ENCODE measurements around the gene PDE3B. TPM values are rescaled to one million over a fixed set of nuclear protein-coding genes. Genes with fewer than 3 reads are reported as not detected.
"Not testable (repeated sequence)": the region's sequence is repeated elsewhere in the genome, so short reads cannot be mapped to it uniquely, and the experiment has no call there.

Gene PDE3B
- total RNA-seq, 1 donor: 0.36 TPM

- no peak overlapping the region for H3K27ac ChIP-seq (ENCODE audit: low read depth, low read length)
- TF ChIP-seq CTCF (IDR thresholded peaks at IDR 0.05; ENCODE audit: extremely low read depth, low read depth, low read length): no peak
- H2AFZ ChIP-seq (ENCODE audit: low read length): no peak overlapping the region
- DNase-seq (ENCODE audit: insufficient read length, low spot score, missing footprints): no peak
- H3K27me3 ChIP-seq (ENCODE audit: insufficient read depth, low read length): no peaks in the 10 kb centered on the region
- no peaks in the 10 kb centered on the region for H3K79me2 ChIP-seq (ENCODE audit: insufficient read depth, low read length)
- H3K36me3 ChIP-seq (ENCODE audit: insufficient read depth, low read length): no peaks in the 10 kb centered on the region
- no peak overlapping the region for H3K4me2 ChIP-seq (ENCODE audit: insufficient read depth, low read length)
- no peaks in the 10 kb centered on the region for H3K9me3 ChIP-seq (ENCODE audit: low read depth, low read length)
- no peaks in the 10 kb centered on the region for H4K20me1 ChIP-seq (ENCODE audit: insufficient read depth, low read length)
- H3K4me1 ChIP-seq (ENCODE audit: insufficient read depth, low read length): no peaks in the 10 kb centered on the region
- no peak overlapping the region for H3K4me3 ChIP-seq (ENCODE audit: insufficient read depth, low read length)
Observed at GRCh38 chr11:14741195-14741594, 97.6 kb downstream of the PDE3B start.

GRCh38 chr11:14742849-14743559 is 99.4 kb downstream of the PDE3B start:
- no peaks in the 10 kb centered on the region for H3K79me2 ChIP-seq (ENCODE audit: insufficient read depth, low read length)
- no peak overlapping the region for H3K4me3 ChIP-seq (ENCODE audit: insufficient read depth, low read length)
- DNase-seq (ENCODE audit: insufficient read length, low spot score, missing footprints): no peak
- no peaks in the 10 kb centered on the region for H3K27me3 ChIP-seq (ENCODE audit: insufficient read depth, low read length)
- no peak overlapping the region for H3K27ac ChIP-seq (ENCODE audit: low read depth, low read length)
- H3K4me2 ChIP-seq (ENCODE audit: insufficient read depth, low read length): no peak overlapping the region
- H3K36me3 ChIP-seq (ENCODE audit: insufficient read depth, low read length): no peaks in the 10 kb centered on the region
- H3K9me3 ChIP-seq (ENCODE audit: low read depth, low read length): no peaks in the 10 kb centered on the region
- H2AFZ ChIP-seq (ENCODE audit: low read length): no peak overlapping the region
- no peak for TF ChIP-seq CTCF (IDR thresholded peaks at IDR 0.05; ENCODE audit: extremely low read depth, low read depth, low read length)
- H3K4me1 ChIP-seq (ENCODE audit: insufficient read depth, low read length): no peaks in the 10 kb centered on the region
- no peaks in the 10 kb centered on the region for H4K20me1 ChIP-seq (ENCODE audit: insufficient read depth, low read length)

- DNase-seq (ENCODE audit: insufficient read length, low spot score, missing footprints); H3K4me3 ChIP-seq (ENCODE audit: insufficient read depth, low read length): not testable (repeated sequence)
Observed at GRCh38 chr11:14743667-14744066, 100.1 kb downstream of the PDE3B start.

GRCh38 chr11:14746857-14747395 is 103.3 kb downstream of the PDE3B start:
- H3K27me3 ChIP-seq (ENCODE audit: insufficient read depth, low read length): no peaks in the 10 kb centered on the region
- H3K79me2 ChIP-seq (ENCODE audit: insufficient read depth, low read length): no peaks in the 10 kb centered on the region
- TF ChIP-seq CTCF (IDR thresholded peaks at IDR 0.05; ENCODE audit: extremely low read depth, low read depth, low read length): no peak
- no peak overlapping the region for H2AFZ ChIP-seq (ENCODE audit: low read length)
- H3K9me3 ChIP-seq (ENCODE audit: low read depth, low read length): no peaks in the 10 kb centered on the region
- no peak overlapping the region for H3K4me2 ChIP-seq (ENCODE audit: insufficient read depth, low read length)
- no peaks in the 10 kb centered on the region for H3K4me1 ChIP-seq (ENCODE audit: insufficient read depth, low read length)
- H3K4me3 ChIP-seq (ENCODE audit: insufficient read depth, low read length): no peak overlapping the region
- no peaks in the 10 kb centered on the region for H4K20me1 ChIP-seq (ENCODE audit: insufficient read depth, low read length)
- no peak overlapping the region for H3K27ac ChIP-seq (ENCODE audit: low read depth, low read length)
- no peak for DNase-seq (ENCODE audit: insufficient read length, low spot score, missing footprints)
- H3K36me3 ChIP-seq (ENCODE audit: insufficient read depth, low read length): no peaks in the 10 kb centered on the region

More at GRCh38 chr11:14743667-14744066, 100.1 kb downstream of the PDE3B start:
- H3K27me3 ChIP-seq (ENCODE audit: insufficient read depth, low read length); H3K4me2 ChIP-seq (ENCODE audit: insufficient read depth, low read length); H3K9me3 ChIP-seq (ENCODE audit: low read depth, low read length); H4K20me1 ChIP-seq (ENCODE audit: insufficient read depth, low read length); H3K36me3 ChIP-seq (ENCODE audit: insufficient read depth, low read length); H3K4me1 ChIP-seq (ENCODE audit: insufficient read depth, low read length); H2AFZ ChIP-seq (ENCODE audit: low read length); H3K27ac ChIP-seq (ENCODE audit: low read depth, low read length); H3K79me2 ChIP-seq (ENCODE audit: insufficient read depth, low read length): not testable (repeated sequence)

Measured in osteoblast (primary cell).